NCI-H748 treated with DMSO at 0.1 percent for 48 hours (cell line): ENCODE data around the gene CPLX1.

ENCODE experiments used
- DNase-seq: peaks from one replicate; lab custom pipeline; 2025; lab: John Stamatoyannopoulos, UW

The CPLX1 gene

GRCh38 chr4:832536-832935 is 6.6 kb upstream of the CPLX1 start:
- DNase-seq: no peak

GRCh38 chr4:832108-832507 is 6.2 kb upstream of the CPLX1 start:
- DNase-seq: no peak

DNA sequence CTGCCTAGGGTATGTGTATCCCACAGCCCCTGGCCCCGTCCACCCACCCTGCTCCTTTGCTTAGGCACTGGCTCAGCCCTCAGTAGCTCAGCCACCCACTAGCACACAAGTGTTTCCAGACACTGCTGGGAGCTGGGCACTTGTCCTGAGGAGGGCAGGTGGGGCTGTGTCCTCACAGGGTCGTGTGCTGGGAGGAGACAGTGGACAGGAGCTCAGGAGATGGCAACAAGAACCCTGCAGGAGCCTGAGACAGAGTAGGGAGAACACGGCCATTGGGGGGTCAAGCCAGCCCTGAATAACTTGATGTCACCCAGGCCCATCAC is 5.5 kb upstream of the CPLX1 start:
- DNase-seq: no peak

GRCh38 chr4:830601-831482 is 4.9 kb upstream of the CPLX1 start:
- no peak for DNase-seq

- no peak for DNase-seq
Observed at GRCh38 chr4:829761-830600, 4.1 kb upstream of the CPLX1 start.

DNA sequence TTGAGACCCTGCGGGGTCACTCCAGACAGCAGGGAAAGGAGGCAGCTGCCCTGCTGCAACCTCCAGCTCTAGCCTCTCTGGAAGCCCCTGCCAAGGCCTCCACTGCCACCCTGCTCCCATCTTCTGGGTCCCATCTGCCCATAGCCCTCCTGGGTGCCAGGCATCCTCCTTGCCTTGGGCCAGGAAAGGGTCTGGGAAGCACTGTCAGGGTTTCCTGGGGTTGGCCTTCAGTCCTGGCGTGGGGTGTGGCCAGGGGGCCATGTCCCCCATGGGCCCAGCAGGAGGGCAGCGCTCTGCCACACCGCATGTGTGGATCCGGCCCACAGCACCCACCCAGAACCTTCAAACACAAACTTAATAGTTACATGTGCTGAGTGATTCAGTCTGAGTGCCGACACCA is 3.4 kb upstream of the CPLX1 start:
- DNase-seq: no peak

GRCh38 chr4:828641-829271 is 2.8 kb upstream of the CPLX1 start:
- DNase-seq: no peak

DNA sequence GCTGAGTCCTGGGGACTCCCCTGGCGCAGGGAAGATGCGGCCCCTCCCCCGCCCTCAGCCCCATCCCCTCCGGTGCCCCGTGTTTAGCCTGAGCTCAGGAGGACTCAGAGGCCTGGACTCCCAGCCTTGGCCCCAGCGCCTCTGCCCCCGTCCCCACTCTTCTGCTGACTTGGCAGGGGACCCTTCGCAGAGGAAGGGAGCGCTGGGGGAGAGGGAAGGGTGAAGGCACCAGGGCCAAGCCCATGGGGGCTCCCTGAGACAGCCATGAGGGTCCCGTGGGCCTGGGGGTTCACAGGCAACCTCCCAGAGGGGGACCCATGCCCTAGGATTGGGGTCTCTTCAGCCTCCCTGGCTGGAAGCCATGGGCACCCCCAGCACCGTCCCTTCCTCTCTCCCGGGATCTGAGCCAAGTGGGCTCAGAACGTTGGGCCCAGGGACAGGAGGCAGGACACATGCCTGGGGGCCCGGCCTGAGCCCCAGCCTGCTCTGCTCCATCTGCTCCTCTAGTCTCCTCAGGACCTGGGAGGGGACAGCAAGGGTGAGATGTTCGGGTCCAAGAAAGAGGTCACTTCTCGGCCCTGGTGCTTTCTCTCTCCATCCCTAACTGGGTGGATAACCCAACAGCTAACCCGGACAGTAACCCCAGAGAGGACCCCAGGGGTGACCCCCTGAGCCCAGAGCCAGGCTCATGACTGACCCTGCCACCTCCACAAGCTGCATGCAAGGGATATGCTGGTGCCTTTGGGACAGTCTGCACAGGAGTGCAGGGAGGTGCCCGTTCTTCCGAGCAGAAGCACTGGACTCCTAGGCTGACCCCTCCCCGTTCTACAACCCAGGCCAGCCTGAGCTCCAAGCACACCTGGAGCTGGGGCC is 1.5 kb upstream of the CPLX1 start:
- DNase-seq: no peak

GRCh38 chr4:826508-827208 is 729 bp upstream of the CPLX1 start:
- no peak for DNase-seq

DNA sequence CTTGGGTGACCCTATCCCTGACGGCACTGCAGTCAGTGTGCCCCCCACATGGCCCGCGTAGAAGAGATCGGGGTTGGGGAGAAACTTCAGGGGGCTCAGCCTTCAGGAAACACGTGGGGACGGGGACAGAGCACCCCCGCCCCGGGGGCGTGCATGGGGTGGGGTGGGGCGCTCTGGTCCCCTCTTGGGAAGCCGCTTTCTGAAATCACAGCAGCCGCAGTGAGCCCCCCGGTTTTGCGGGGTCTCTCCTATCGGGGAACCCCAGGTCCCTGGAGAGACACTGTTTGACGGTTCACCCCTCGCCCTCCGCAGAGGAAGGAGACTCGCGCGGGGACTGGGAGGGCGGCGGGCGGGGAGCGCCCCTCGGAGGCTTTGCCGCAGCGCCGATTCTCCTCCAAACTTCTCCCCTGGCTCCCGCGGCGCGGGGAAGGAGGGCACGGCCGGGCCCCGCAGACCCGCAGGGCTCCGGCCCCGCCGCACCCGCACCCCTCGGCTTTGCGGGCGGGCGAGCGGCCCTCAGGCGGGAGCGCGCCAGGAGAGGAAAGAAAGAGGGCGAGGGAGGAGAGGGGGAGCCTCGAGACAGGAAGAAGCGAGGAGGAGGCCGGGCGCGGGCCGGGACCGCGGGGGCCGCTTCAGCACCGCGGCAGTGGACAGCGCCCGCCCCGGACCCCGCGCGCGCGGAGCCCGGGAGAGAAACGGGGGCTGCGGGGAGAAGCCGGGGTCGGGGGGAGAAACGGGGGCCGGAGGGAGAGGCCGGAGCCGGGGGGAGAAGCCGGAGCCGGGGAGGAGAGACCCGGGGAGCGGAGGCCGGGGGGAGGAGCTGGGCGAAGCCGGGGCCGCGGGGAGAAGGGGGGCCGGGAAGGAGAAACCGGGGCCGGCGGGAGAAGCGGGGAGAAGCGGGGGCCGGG is 612 bp downstream of the CPLX1 start:
- DNase-seq: no peak

- no peak for DNase-seq
Observed at GRCh38 chr4:824461-825062, 1.4 kb downstream of the CPLX1 start.

GRCh38 chr4:823761-824460 is 2.0 kb downstream of the CPLX1 start:
- no peak for DNase-seq

DNA sequence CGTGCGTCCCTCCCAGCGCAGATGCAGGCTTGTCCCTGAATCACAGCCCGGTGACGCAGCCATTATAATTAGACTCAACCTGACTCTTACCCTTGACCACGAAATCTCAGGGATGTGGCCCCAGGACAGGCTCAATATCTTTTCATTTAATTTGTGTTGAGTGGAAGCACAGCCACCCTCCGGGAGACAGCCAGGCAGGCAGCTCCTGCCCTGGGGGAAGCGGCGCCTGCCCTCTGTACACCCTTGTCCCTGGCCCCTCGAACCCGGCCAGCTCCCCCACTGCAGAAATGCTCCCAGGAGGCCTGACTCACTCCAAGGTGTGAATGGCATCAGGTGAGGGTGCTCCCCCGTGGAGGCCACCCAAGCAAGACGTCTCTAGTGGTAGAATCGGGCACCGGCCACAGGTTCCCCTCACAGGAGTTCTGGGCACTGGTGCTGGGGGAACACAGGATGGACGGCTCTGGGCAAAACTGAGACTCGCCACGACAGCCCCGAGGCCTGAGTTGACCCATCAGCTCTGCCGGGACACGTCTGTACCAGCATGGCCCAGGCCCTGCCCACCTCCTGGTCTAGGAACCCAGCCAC is 2.7 kb downstream of the CPLX1 start:
- no peak for DNase-seq

DNA sequence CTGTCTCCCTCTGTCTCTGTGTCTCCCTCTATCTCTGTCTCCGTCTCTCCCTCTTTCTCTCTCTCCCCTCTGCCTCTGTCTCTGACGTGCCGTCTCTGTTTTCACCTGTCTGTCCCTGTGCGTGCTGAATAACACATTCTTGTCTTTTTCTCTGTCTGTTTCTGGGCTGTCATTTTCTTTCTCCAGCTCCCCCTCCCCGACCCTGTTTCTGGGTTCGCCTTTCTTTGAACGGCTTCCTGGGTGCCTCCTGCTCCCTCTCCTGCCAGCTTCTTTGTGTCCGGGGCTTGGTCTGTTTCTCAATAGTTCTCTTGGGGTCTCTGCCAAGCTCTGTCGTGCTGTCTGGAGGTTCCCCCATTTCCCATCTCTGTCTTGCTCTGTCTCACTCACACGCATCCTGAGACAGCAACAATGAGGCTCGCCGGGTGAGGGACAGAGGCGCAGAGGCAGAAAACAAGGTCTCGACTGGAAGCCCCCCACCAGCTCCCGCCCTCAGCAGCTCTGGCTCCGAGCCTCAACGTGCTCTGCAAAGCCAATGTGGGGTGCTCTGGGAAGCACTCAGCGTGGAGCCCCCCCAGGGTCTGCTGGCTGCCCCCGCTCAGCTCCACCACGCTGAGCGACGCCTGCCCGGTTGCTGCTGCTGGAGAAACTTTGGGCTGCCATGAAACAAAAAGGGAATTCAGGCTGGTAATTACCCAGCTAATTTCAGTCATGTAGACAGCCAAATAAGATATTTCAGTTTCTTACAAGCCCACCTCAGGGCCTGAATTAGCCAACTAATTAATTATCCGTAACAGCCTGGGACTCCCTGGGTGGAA is 3.4 kb downstream of the CPLX1 start:
- no peak for DNase-seq

- no peak for DNase-seq
Observed at GRCh38 chr4:821631-822030, 4.3 kb downstream of the CPLX1 start.

- no peak for DNase-seq
Observed at GRCh38 chr4:821181-821591, 4.7 kb downstream of the CPLX1 start.

GRCh38 chr4:820230-821172 is 5.4 kb downstream of the CPLX1 start:
- DNase-seq: no peak
